GM13976 (cell line): ENCODE measurements around the gene KRTAP5-3.
"Not testable (repeated sequence)": the region's sequence is repeated elsewhere in the genome, so short reads cannot be mapped to it uniquely, and the experiment has no call there.

ENCODE experiments used
- DNase-seq: peaks from one replicate; pipeline ENCODE4 v3.0.0; 2012; ENCODE audit warnings: low spot score
- in situ Hi-C: fragments of 300-500 bp; cut with MboI; formaldehyde crosslinking; loops from one replicate; pipeline ENCODE4 v1.12.0; 2022; ENCODE audit warnings: low sequenced_read_pairs, mixed read lengths, inconsistent platforms; ENCODE audit not compliant: unreplicated experiment
- TF ChIP-seq, protein P1 (sequence below): IDR thresholded peaks from 2 replicates; pipeline ENCODE4 v1.5.1; 2012; ENCODE audit warnings: borderline replicate concordance, mild to moderate bottlenecking; ENCODE audit not compliant: insufficient read depth; ENCODE audit errors: extremely low read depth, missing control alignments, control extremely low read depth

The KRTAP5-3 gene

DNA sequence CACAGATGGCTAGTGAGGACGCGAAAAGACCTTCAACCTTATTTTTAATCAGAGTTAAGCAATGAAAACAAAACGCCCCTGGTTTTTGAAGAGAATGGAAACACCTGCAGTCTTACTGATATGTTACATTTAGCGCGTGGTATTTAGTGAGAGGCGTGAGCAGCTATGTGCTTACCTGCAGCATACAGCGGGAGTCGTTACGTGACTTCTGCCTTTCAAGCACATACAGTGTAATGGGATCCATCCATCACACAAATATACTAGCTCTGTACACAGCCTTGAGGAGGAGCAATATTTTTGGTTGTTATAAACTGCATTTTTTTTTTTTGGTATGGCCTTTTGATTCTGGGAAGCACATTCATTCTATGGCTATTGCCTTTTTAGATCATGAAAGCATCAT, 15.6 kb downstream of the KRTAP5-3 start:
- no peak for DNase-seq
- in situ Hi-C loops, result no loop called here
- TF ChIP-seq, protein P1, sequence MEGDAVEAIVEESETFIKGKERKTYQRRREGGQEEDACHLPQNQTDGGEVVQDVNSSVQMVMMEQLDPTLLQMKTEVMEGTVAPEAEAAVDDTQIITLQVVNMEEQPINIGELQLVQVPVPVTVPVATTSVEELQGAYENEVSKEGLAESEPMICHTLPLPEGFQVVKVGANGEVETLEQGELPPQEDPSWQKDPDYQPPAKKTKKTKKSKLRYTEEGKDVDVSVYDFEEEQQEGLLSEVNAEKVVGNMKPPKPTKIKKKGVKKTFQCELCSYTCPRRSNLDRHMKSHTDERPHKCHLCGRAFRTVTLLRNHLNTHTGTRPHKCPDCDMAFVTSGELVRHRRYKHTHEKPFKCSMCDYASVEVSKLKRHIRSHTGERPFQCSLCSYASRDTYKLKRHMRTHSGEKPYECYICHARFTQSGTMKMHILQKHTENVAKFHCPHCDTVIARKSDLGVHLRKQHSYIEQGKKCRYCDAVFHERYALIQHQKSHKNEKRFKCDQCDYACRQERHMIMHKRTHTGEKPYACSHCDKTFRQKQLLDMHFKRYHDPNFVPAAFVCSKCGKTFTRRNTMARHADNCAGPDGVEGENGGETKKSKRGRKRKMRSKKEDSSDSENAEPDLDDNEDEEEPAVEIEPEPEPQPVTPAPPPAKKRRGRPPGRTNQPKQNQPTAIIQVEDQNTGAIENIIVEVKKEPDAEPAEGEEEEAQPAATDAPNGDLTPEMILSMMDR, result no peak

GRCh38 chr11:1589996-1590395, 18.3 kb downstream of the KRTAP5-3 start:
- TF ChIP-seq, protein P1, result no peak
- no peak for DNase-seq
- in situ Hi-C loops, result no loop called here

DNA sequence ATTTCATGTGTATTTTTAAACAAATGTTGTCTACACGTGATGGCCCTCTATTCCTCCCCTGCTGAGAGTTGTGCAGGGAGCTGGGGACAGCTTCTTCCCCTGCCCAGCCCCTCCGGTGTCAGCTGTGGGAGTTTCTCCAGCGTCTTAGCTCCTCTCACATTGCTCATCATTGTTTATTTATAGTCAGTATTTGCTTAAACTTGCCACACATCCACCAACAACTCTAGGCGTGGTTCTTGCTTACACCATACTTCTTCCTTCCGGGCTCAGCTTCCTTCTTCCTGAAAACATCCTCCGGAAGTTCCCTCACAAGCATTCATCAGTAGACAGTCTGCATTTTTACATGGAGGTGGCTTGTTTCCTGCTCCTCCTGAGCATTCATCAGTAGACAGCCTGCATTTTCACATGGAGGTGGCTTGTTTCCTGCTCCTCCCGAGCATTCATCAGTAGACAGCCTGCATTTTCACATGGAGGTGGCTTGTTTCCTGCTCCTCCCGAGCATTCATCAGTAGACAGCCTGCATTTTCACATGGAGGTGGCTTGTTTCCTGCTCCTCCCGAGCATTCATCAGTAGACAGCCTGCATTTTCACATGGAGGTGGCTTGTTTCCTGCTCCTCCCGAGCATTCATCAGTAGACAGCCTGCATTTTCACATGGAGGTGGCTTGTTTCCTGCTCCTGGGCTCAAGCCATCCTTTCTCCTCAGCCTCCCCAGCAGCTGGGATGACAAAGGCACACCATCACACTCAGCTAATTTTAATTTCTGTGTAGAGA, 18.9 kb downstream of the KRTAP5-3 start:
- in situ Hi-C loops, DNase-seq: not testable (repeated sequence)

- no peak for DNase-seq
- TF ChIP-seq, protein P1, result no peak
- in situ Hi-C loops, result no loop called here
Observed at GRCh38 chr11:1586699-1587098, 21.6 kb downstream of the KRTAP5-3 start.

DNA sequence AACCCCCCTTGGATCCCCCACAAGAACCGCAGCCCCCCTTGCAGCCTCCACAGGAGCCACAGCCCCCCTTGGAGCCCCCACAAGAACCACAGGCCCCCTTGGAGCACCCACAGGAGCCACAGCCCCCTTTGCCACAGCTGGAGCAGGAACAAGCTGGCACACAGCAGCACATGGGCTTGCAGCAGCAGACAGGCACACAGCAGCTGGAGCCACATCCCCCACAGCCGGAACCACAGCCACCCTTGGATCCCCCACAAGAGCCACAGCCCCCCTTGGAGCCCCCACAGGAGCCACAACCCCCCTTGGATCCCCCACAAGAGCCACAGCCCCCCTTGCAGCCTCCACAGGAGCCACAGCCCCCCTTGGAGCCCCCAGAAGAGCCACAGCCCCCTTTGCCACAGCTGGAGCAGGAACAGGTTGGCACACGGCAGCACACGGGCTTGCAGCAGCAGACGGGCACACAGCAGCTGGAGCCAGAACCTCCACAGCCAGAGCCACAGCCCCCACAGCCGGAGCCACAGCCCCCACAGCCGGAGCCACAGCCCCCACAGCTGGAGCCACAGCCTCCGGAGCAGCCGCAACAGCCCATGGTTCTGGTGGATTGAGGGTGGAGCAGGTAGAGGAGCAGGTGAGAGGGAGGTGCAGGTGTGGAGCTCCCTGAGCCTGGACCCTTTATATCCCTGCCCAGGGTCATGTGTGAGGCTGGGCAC, 23.4 kb downstream of the KRTAP5-3 start, which contains the start of gene KRTAP5-1:
Gene KRTAP5-1, minus strand, starts transcription at position 623 of the 710 bp plus-strand sequence. Its CDS starts 34 bp downstream, at position 589.
- DNase-seq, in situ Hi-C loops: not testable (repeated sequence)

DNA sequence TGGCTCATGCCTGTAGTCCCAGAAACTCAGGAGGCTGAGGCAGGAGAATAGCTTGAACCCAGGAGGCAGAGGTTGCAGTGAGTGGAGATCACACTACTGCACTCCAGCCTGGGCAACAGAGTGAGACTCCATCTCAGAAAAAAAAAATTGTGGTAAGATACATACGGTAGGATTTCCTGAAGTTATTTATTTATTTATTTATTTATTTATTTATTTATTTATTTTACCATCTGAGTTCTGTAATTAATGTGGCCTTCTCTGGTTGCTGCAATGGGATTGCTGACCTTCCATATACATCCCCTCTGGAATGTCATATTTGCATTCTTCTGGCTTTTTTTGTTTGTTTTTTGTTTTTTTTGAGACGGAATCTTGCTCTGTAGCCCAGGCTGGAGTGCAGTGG, 25.4 kb downstream of the KRTAP5-3 start:
- DNase-seq, in situ Hi-C loops: not testable (repeated sequence)

- no peak for DNase-seq
- TF ChIP-seq, protein P1, result no peak
- in situ Hi-C loops, result no loop called here
Observed at GRCh38 chr11:1581976-1582375, 26.3 kb downstream of the KRTAP5-3 start.

- TF ChIP-seq, protein P1, result no peak
- no peak for DNase-seq
- in situ Hi-C loops, result no loop called here
Observed at GRCh38 chr11:1576825-1577224, 31.4 kb downstream of the KRTAP5-3 start.

DNA sequence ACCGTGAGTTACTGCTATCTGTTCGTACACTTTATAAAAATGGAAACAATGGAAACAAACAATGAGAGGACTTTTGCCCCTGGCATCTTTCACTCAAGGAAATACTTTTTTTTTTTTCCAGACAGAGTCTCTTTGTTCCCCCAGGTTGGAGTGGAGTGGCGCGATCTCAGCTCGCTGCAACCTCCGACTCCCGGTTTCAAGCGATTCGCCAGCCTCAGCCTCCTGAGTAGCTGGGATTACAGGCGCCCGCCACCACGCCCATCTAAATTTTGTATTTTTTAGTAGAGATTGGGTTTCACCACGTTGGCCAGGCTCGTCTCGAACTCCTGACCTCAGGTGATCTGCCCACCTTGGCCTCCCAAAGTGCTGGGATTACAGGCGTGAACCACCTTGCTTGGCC, 32.5 kb downstream of the KRTAP5-3 start:
- in situ Hi-C loops, result not testable (repeated sequence)

More for the DNA sequence above, 32.5 kb downstream of the KRTAP5-3 start:
- not testable (repeated sequence) for DNase-seq
